HG02852 (cell line): ENCODE data around the gene SH2D1B.

Source experiments
- ATAC-seq: cut with Tn5 transposase; IDR thresholded peaks from one replicate; pipeline ENCODE4 v1.9.1; 2021; ENCODE audit warnings: mild to moderate bottlenecking, moderate library complexity; ENCODE audit not compliant: unreplicated experiment

Gene SH2D1B

DNA sequence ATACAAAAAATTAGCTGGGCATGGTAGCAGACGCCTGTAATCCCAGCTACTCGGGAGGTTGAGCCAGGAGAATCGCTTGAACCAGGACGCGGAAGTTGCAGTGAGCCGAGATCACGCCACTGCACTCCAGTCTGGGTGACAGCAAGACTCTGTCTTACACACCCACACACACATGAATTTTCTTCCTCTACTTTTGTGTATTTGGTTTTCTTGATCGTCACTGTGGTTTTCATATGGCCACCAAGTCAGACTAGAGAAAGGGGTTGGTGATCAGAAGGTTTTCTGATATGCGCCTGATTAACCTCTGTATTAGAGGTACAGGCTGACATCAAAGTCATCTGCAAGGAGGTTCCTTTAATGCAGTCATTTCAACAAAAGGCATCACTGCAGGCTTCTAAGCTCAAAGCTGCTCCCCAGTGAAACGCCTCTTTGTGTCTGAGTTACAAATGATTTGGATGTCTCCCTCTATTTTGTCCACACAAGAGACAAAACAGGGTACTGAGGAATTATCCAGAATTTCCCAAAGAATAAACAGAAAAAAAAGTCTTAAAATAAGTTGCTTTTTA lies 11.1 kb downstream of the SH2D1B start:
- no peak for ATAC-seq

DNA sequence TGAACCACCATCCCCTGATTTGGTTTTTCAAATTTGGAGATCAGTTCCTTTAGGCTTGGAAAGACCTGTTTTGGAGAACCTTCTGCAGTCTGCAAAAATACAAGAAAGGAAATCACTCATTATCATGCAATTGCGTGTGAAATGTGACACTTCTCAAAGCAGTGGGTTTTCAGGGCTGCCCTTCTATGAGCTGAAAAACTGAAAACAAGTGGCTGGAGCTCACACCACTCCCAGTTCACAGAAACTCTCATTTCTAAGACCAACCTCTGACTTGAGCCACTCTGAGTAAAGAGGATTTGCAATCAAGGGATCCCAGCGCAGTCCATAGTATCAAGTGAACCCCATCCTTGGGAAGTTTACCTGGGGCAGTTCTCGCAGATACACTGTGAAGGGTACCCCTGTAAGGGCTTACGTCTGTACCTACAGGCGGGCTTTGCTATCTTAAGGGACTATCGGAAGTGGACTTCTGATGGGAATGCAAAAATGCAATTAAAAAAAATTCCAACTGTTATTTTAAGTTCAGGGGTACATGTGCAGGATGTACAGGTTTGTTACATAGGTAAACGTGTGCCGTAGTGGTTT lies 12.8 kb downstream of the SH2D1B start:
- ATAC-seq, result no peak

DNA sequence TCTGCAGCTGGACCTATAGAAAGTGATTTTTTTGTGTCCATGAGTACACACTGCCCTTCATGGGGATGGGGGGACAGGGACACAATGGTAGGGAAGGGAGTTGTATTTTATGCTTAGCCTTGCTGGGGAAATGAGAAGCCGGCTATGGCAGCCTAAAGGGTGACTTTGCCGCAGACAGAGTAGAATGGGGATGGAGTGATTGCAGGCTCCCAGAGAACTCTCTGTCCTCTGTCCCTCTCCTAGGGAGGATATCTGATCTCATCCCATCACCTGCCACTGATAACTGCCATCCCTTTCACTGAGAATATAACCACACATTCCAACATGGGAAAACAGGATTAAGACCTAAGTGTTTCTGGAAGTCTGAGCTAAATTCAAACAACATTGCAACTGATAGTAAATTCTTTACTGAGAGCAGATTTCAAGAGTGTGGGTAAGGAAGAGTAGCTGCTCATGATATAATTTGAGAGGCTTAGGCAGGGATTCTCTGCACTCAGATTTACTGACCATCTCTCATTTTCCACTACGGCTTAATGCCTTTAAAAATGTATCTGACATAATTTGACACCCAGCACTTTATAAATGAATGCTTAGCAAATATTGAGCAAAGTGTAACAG lies 13.9 kb downstream of the SH2D1B start:
- ATAC-seq, result no peak

DNA sequence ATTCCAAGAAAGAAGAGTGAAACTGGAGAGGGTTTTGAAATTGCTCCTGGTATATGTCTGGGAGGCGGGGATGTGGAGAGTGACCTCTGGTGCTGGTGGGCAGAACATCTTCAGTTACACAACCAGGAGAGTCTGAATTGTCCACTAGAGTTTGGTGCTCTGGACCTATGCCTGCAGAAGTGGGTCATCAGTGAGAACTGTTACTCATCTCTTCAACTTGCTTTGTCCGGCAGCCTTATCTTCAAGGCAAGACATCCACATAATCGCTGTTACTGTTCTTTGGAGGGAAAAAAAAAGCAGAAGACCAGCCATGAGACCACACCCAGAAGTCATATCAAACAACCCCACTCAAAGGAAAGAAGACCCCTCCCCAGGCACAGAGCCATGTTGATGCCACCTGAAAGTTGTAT lies 14.9 kb downstream of the SH2D1B start:
- ATAC-seq, result no peak

DNA sequence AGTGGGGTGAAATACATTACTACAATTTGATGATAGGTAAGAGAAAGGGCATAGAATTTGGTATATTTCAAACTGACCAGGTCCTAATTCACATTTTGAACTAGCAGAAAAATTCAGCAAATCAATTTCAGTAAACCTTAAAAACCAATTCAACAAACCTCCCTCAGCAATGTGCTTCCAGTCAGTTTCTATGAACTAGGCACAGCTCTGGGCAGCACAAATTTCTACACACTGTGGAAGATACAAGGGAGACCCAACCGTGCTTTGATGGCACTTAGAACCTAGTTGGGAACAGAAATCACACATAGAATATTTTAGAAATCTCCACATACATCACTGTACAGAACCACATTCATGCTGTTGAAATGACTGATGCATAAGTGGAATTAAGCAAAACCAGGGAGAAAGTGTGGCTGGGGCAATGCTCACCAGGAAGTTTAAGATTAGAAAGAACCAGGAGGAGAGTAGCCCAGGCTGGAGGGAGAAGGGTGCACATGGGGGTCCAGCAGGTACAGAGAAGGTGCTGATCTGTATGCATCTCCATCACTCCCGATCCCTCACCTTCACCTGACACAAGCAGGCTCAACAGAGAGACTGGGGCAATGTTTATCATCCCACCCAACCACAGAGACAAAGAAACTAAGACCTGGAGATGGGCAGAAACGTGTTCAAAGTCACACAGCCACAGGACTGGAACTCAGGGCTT lies 15.6 kb downstream of the SH2D1B start:
- no peak for ATAC-seq

DNA sequence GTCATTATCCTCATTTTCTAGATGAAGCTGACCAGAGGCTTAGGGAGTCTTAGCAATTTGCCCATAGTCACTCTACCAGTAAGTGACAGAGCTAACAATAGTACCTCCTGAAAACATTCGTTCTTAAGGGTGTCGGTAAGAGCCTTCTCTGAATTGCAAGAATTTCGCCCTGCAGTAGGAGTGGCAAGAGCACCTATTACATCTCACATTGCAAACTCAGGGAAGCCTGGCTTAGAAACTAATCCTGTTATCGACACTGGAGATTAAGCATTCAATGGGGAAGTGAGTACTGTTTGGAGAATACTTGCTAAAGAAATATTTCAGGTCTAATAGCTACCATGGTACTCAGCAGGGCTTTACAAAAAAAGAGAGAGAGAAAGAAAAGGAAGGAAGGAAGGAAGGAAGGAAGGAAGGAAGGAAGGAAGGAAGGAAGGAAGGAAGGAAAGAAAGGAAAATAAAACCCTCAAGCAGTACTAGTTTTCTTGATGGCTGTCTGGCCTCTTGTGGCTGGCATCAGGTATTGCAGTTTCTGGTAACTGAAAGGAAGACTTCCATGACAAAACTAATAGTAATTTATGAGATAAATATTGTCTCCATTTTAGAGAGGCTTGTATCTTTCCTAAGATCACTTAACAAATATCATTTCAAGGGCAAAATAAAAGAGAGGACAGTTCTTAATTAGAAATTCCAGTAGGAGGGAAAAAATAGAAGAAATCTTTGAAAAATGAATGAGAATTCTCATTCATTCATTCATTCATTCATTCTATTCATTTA lies 20.0 kb downstream of the SH2D1B start:
- no peak for ATAC-seq

- ATAC-seq, result no peak
These were observed 21.3 kb downstream of the SH2D1B start for GRCh38 chr1:162390396-162391185.

DNA sequence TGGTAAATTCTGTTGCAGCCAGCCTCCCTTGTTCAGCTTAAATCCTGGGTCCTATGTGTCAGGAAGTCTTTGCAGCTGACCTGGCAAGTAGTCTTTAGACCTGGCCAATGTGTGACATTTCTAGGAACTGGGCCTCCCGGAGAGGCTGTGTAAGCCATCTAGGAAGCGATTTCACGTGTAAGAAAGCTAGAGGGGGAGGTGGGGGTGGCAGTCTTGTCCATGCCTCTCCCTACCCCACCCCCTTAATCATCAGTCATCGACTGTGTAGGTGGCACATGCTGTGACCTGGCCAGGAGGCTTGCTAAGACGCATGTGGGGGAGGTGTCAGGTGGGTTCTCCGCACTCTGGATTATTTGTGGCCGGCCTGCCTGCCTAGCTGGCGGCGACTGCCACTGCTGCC lies 22.0 kb downstream of the SH2D1B start:
- ATAC-seq, result no peak

- no peak for ATAC-seq
These were observed 22.7 kb downstream of the SH2D1B start for GRCh38 chr1:162389021-162389818.

GRCh38 chr1:162388615-162389014 lies 23.3 kb downstream of the SH2D1B start:
- no peak for ATAC-seq

- no peak for ATAC-seq
These were observed 23.8 kb downstream of the SH2D1B start for GRCh38 chr1:162388083-162388594.

- no peak for ATAC-seq
These were observed 24.5 kb downstream of the SH2D1B start for GRCh38 chr1:162387226-162388082.

DNA sequence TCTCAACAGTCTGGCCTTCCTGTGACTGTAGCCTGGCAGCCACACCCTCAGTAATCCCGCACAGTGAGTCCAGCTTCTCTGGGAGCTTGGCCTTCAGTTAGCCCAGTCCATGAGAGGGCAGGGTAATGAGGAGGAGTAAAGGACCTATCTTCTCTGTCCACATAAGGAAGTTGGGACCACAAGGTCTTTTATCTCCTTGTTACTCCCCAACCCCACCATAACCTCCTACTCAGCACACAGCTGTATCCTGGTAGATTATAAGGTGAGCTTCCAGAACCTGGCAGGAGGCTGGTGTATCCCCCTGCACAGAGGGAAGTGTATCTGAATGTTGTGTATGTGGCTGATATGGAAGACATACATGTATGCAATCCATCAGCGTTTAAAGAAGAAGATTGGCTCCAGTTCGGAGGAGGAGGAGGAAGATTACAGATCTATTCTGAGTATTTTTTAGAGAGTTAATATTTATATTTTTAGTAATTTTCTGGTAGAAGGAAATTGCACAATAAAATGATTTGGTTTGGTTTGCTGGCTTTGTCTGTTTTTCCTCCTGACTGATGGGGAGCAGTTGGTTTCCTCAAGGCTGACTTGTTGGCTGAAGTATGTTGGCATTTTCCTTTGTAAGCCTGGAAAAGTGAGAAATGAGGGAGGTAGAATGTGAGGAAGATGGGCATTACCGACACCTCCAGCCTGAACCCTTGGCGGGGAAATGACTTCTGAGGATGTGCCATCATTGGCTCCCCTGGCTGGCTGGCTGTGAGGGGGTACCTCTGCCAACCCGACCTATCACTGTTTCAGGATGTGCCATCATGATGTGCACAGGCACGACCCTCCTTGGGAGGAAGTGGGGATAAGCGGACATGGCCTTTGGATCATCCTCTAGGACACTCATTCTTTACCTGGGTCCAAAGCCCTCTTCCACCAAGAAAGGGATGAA lies 25.4 kb downstream of the SH2D1B start:
- ATAC-seq, result no peak

DNA sequence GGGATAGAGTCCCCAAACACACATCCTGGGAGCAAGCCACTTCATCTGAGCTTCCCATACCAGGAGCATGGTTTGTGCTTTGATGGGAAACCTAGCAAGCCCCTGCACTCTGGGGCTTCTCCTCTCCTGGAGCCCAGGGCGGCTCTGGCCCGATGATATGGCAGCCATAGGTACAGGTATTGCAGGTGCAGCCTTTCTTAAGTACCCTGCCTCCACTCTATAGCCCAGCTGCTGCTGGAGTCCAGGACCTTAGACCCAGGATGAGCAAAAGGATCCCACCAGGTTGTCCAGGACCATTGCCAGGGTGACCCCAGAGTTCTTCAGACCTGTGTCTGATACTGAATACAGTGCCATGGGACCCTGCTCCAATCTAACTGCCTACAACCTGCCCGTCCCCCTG lies 26.2 kb downstream of the SH2D1B start:
- ATAC-seq, result no peak

GRCh38 chr1:162385280-162385623 lies 26.7 kb downstream of the SH2D1B start:
- no peak for ATAC-seq

DNA sequence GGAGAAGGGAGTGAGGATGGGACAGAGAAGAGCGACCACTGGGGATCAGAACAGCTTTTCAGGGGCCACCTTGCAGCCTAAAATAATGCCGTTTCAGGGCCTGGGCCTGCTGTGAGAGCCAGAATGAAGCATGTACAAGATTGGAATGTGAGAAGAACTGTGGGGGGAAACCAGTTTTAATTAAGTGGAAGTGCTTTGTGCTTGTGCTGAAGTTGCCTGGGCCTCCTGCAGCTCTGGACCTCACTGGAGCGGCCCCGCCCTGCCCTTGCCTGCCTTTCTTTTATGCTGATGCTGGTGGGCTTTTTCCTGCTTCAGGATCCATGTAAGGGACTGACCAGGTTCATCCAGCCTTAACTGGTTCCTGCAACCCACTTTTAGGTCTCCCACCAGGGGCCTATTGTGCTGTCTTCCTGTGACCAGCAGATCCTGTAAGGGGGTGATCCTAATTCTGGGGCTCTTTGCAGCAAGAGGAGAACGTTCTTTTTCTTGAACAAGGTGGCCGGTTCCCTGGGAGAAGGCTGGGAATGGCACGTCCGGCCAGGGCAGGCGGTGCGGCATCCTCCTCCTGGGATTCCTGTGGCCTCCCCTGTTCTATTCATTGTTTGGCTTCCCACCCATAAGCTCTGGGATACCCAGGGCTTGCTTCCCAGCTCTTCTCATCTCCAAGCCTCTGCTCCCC lies 27.2 kb downstream of the SH2D1B start:
- no peak for ATAC-seq

GRCh38 chr1:162384116-162384515 lies 27.8 kb downstream of the SH2D1B start:
- no peak for ATAC-seq
